ENCODE measurements around the gene TMUB2.

Gene TMUB2

GRCh38 chr17:44176671-44177501 is 9.9 kb upstream of the TMUB2 start:
- DNase-seq, result no peak

- no peak for DNase-seq
Measured at GRCh38 chr17:44177640-44178039, 9.1 kb upstream of the TMUB2 start.

- DNase-seq, result no peak
Measured at GRCh38 chr17:44178133-44178532, 8.6 kb upstream of the TMUB2 start.

GRCh38 chr17:44183024-44183423 is 3.7 kb upstream of the TMUB2 start:
- DNase-seq, result no peak

GRCh38 chr17:44184212-44184810 is 2.5 kb upstream of the TMUB2 start:
- no peak for DNase-seq

GRCh38 chr17:44187131-44187899 is 543 bp downstream of the TMUB2 start:
- no peak for DNase-seq

- DNase-seq, result no peak
Measured at GRCh38 chr17:44188576-44189403, 2.0 kb downstream of the TMUB2 start.

- DNase-seq, result no peak
Measured at GRCh38 chr17:44190481-44190880, 3.7 kb downstream of the TMUB2 start.

GRCh38 chr17:44191369-44191768 is 4.6 kb downstream of the TMUB2 start:
- DNase-seq, result no peak

GRCh38 chr17:44191941-44192496 is 5.2 kb downstream of the TMUB2 start:
- DNase-seq, result no peak

- no peak for DNase-seq
Measured at GRCh38 chr17:44192750-44193149, 6.0 kb downstream of the TMUB2 start.

- DNase-seq, result no peak
Measured at GRCh38 chr17:44193326-44194084, 6.7 kb downstream of the TMUB2 start.

GRCh38 chr17:44197107-44197506 is 10.3 kb downstream of the TMUB2 start:
- DNase-seq, result no peak

- peak; percentile 69 for DNase-seq
Measured at GRCh38 chr17:44197980-44198720, 11.4 kb downstream of the TMUB2 start.

GRCh38 chr17:44198721-44199552 is 12.2 kb downstream of the TMUB2 start:
- peak; percentile 66 for DNase-seq

- DNase-seq, result peak; percentile 98
Measured at GRCh38 chr17:44199553-44200477, 13.0 kb downstream of the TMUB2 start, which contains the start of gene ATXN7L3. ATXN7L3 (minus strand) TSS chr17:44199884; CDS start chr17:44198070, 1,814 bp downstream.

- DNase-seq, result no peak
Measured at GRCh38 chr17:44200478-44201155, 13.8 kb downstream of the TMUB2 start.

GRCh38 chr17:44202756-44203155 is 16.0 kb downstream of the TMUB2 start:
- no peak for DNase-seq

All from fibroblast of skin of back (primary cell).